A673 (cell line): ENCODE data around the gene FUT9. TPM values are rescaled to one million over a fixed set of nuclear protein-coding genes. Genes with fewer than 3 reads are reported as not detected.

Experiments
- BruUV-seq: library from RNA; stranded (reverse); fragments of 400-500 nt; replicated peaks from 2 replicates; lab custom pipeline; 2021; lab: Mats Ljungman, UMichigan
- CTCF ChIA-PET: fragments of 300-600 bp; sonication (Branson Sonifier 250); formaldehyde crosslinking; loops from one replicate; lab custom pipeline; 2022; ENCODE audit warnings: antibody characterized with exemption; lab: Charles Lee
- POLR2A ChIA-PET: fragments of 300-600 bp; sonication (Branson Sonifier 250); formaldehyde crosslinking; loops from one replicate; lab custom pipeline; 2022; ENCODE audit warnings: antibody characterized with exemption; ENCODE audit not compliant: low non-redundant PET; lab: Charles Lee
- DNase-seq: peaks from one replicate; pipeline ENCODE4 v3.0.0-alpha.2; 2015; ENCODE audit warnings: low spot score
- H3K27ac ChIP-seq: fragments of 200-600 bp; sonication (generic); 2 replicates; pipeline ENCODE4 v1.5.1; 2016; ENCODE audit warnings: mixed run types, low read depth, mild to moderate bottlenecking, mixed read lengths, antibody characterized with exemption, low read length; ENCODE audit not compliant: poor library complexity, severe bottlenecking
- H3K27me3 ChIP-seq: fragments of 200-600 bp; sonication (generic); replicated peaks from 2 replicates; pipeline ENCODE4 v1.6.1; 2017; ENCODE audit warnings: mixed run types, low read depth, mild to moderate bottlenecking, mixed read lengths, antibody characterized with exemption, low read length; ENCODE audit not compliant: insufficient read depth, poor library complexity
- H3K36me3 ChIP-seq: fragments of 200-600 bp; sonication (generic); 2 replicates; pipeline ENCODE4 v1.6.1; 2016; ENCODE audit warnings: mixed run types, mild to moderate bottlenecking, mixed read lengths, antibody characterized with exemption, low read length; ENCODE audit not compliant: insufficient read depth, poor library complexity, severe bottlenecking
- H3K4me1 ChIP-seq: fragments of 200-600 bp; sonication (generic); 2 replicates; pipeline ENCODE4 v1.6.1; 2017; ENCODE audit warnings: mixed run types, mild to moderate bottlenecking, mixed read lengths, antibody characterized with exemption, low read length; ENCODE audit not compliant: insufficient read depth, poor library complexity, severe bottlenecking
- H3K4me3 ChIP-seq: fragments of 200-600 bp; sonication (generic); 2 replicates; pipeline ENCODE4 v1.5.1; 2016; ENCODE audit warnings: low read depth, mixed run types, mild to moderate bottlenecking, mixed read lengths, low read length; ENCODE audit not compliant: poor library complexity, severe bottlenecking
- H3K9me3 ChIP-seq: fragments of 200-600 bp; sonication (generic); 2 replicates; pipeline ENCODE4 v1.6.1; 2016; ENCODE audit warnings: mixed run types, low read depth, mild to moderate bottlenecking, mixed read lengths, antibody characterized with exemption, low read length; ENCODE audit not compliant: poor library complexity, severe bottlenecking
- EZH2 ChIP-seq: fragments of 200-600 bp; sonication (generic); IDR thresholded peaks from 2 replicates; pipeline ENCODE4 v1.6.1; 2017; ENCODE audit warnings: borderline replicate concordance, low read depth, mild to moderate bottlenecking, mixed read lengths, antibody characterized with exemption, low read length; ENCODE audit not compliant: poor library complexity, severe bottlenecking
- intact Hi-C: fragments of 100-400 bp; cut with micrococcal nuclease; formaldehyde crosslinking; loops from one replicate; pipeline ENCODE4 v1.10.0; 2022; ENCODE audit not compliant: unreplicated experiment
- total RNA-seq: library from RNA; stranded (reverse); gene quantifications from 2 replicates; pipeline ENCODE4 v1.2.3, GENCODE V29; 2021
- TF ChIP-seq, protein P1 (sequence below): fragments of 300-800, 200-600 bp; sonication (generic); conservative IDR thresholded peaks from 2 replicates; pipeline ENCODE4 v1.5.1; 2017; ENCODE audit warnings: low read depth, mild to moderate bottlenecking, antibody characterized with exemption, low read length, moderate library complexity, mixed read lengths

FUT9 gene
- total RNA-seq, 1 experiment from 2014 or later: 4.3 TPM

DNA sequence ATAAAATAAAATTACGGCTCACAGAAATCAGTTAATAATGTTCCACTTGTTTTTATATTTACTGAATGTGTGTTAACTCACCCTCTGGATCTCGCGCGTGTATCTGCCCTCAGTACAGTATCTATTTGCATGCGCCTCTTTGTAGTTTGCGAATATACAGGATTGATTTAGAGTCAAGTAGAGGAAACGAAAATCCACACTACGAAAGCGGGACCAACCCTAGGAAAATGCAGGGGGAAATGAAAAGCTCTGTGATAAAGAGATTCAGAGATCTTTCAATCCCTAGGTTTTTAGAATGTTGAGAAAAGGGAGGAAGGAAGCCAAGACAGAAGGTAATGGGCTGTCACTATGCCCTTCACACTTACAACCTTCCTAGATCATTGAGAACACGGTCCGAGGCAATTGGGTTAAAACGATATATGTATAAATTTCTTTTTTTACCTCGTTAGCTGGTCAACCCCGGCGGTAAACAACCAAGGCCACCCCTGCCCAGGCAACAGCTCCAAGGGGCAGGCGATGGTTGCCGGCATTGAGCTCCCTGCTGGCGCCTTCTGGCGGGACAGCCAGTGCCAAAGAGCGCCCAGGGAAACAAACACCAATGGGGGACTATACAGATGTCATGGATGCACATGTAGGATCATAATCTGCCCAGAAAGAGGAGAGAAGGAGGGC lies 792 bp upstream of the FUT9 start:
- ChIA-PET POLR2A (interaction anchor here (0.6 kb wide), 1 partner anchor 10 kb away, joined by 3 read pairs; no protein-coding TSS in a partner anchor), CTCF (no interaction called here)
- Histone ChIP-seq H3K9me3 (no peaks in the 10 kb centered on the region), H3K27ac (peak overlapping the region; percentile 73), H3K36me3 (no peaks in the 10 kb centered on the region), H3K27me3 (peaks cover 18% of the 10 kb centered on the region), H3K4me1 (no peaks in the 10 kb centered on the region), H3K4me3 (peak overlapping the region; percentile 57)
- peak; percentile 55 for DNase-seq
- no peak for TF ChIP-seq EZH2
- TF ChIP-seq, protein P1, sequence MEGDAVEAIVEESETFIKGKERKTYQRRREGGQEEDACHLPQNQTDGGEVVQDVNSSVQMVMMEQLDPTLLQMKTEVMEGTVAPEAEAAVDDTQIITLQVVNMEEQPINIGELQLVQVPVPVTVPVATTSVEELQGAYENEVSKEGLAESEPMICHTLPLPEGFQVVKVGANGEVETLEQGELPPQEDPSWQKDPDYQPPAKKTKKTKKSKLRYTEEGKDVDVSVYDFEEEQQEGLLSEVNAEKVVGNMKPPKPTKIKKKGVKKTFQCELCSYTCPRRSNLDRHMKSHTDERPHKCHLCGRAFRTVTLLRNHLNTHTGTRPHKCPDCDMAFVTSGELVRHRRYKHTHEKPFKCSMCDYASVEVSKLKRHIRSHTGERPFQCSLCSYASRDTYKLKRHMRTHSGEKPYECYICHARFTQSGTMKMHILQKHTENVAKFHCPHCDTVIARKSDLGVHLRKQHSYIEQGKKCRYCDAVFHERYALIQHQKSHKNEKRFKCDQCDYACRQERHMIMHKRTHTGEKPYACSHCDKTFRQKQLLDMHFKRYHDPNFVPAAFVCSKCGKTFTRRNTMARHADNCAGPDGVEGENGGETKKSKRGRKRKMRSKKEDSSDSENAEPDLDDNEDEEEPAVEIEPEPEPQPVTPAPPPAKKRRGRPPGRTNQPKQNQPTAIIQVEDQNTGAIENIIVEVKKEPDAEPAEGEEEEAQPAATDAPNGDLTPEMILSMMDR: 0 out of 2 replicates have a peak, but pooled peaks have one; percentile 16
- TSS peak; percentile 81 for BruUV-seq
- intact Hi-C loops: no loop called here

DNA sequence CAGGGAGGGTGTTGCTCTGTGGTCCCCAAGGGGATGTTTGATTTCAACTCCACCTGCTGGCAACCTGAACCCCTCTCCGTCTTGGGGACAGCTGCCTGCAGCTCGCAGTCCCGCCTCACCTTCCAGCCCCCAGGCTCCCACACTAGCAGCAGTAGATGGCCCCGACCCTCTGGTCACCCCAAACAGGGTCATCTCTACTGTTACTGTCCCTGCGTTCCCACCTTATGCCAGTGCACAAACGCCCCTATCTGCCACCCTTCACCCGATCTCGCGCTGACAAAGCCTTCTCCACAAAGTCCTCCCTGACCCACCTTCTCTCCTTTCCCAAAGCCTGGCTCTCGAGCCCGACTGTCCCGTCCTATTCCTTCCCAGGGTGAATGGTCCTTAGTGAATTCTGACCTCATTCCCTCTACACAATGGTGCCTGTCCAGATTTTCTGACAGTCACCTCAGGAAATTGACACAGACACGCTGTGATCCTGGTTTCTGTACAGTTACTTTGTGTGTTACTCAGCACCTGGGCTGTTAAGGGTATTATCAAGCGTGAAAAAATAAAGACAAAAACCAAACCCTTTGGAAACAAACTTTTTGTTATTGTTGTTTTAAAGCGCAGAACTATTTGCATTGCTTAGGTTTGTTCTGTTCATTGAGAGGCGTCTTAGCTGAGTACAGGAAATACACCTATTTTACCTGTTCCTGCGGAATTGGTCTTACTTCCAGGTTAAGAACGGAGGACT lies 728 bp downstream of the FUT9 start:
- Histone ChIP-seq H3K4me1 (no peaks in the 10 kb centered on the region), H3K4me3 (peak overlapping the region; percentile 57), H3K27me3 (peaks cover 18% of the 10 kb centered on the region), H3K27ac (no peak overlapping the region), H3K9me3 (no peaks in the 10 kb centered on the region), H3K36me3 (no peaks in the 10 kb centered on the region)
- POLR2A ChIA-PET: no interaction called here
- DNase-seq: no peak
- TSS peak; percentile 48 for BruUV-seq
- TF ChIP-seq EZH2: no peak
- TF ChIP-seq, protein P1: 0 out of 2 replicates have a peak, but pooled peaks have one; percentile 3
- intact Hi-C loops: no loop called here
- CTCF ChIA-PET: no interaction called here

DNA sequence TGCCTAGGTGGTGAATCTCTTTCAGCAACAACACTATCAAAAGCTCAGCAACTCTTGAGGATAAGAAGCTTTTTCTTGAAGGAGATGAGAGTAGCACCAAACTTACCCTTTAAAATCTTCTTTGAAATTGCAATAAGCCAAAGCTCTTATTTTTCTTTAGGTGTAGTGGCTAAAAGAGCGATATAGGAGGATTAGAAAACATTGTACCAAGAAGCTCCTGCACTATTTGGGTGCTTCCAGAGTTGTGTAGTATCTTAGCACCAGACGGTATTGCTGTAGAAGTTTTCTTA lies 1.2 kb downstream of the FUT9 start:
- Histone ChIP-seq H3K4me3 (peak overlapping the region; percentile 57), H3K36me3 (no peaks in the 10 kb centered on the region), H3K4me1 (no peaks in the 10 kb centered on the region), H3K27ac (no peak overlapping the region), H3K9me3 (no peaks in the 10 kb centered on the region), H3K27me3 (peaks cover 18% of the 10 kb centered on the region)
- DNase-seq: no peak
- ChIA-PET POLR2A (no interaction called here), CTCF (no interaction called here)
- intact Hi-C loops: no loop called here
- TF ChIP-seq, protein P1: no peak
- TF ChIP-seq EZH2: no peak
- BruUV-seq: no TSS peak
